ENCODE data around the gene ALPI.

ALPI gene

GRCh38 chr2:232459419-232460035 is 3.6 kb downstream of the ALPI start:
- TF ChIP-seq POLR2A (IDR thresholded peaks at IDR 0.05; ENCODE audit: low read depth, low read length) (no peak), TAF1 (IDR thresholded peaks at IDR 0.05; ENCODE audit: borderline replicate concordance, low read depth, low read length) (no peak), POLR2AphosphoS5 (IDR thresholded peaks at IDR 0.05; ENCODE audit: low read depth, low read length) (no peak)
- FAIRE-seq, result no peak

GRCh38 chr2:232460171-232460570 is 4.2 kb downstream of the ALPI start:
- no peak for DNase-seq (ENCODE audit: insufficient read length)
- TF ChIP-seq TAF1 (IDR thresholded peaks at IDR 0.05; ENCODE audit: borderline replicate concordance, low read depth, low read length) (no peak), POLR2A (IDR thresholded peaks at IDR 0.05; ENCODE audit: low read depth, low read length) (no peak), POLR2AphosphoS5 (IDR thresholded peaks at IDR 0.05; ENCODE audit: low read depth, low read length) (no peak)
- FAIRE-seq, result no peak

More at GRCh38 chr2:232459419-232460035, 3.6 kb downstream of the ALPI start:
- no peak for DNase-seq (ENCODE audit: insufficient read length)

- DNase-seq (ENCODE audit: insufficient read length), result no peak
Measured at GRCh38 chr2:232463701-232464543, 8.0 kb downstream of the ALPI start.

GRCh38 chr2:232464544-232464885 is 8.6 kb downstream of the ALPI start:
- DNase-seq (ENCODE audit: insufficient read length), result no peak
- FAIRE-seq, result no peak
- TF ChIP-seq TAF1 (IDR thresholded peaks at IDR 0.05; ENCODE audit: borderline replicate concordance, low read depth, low read length) (no peak), POLR2A (IDR thresholded peaks at IDR 0.05; ENCODE audit: low read depth, low read length) (no peak), POLR2AphosphoS5 (IDR thresholded peaks at IDR 0.05; ENCODE audit: low read depth, low read length) (no peak)

More at GRCh38 chr2:232463701-232464543, 8.0 kb downstream of the ALPI start:
- no peak for FAIRE-seq
- TF ChIP-seq TAF1 (IDR thresholded peaks at IDR 0.05; ENCODE audit: borderline replicate concordance, low read depth, low read length), result no peak
- TF ChIP-seq POLR2AphosphoS5 (IDR thresholded peaks at IDR 0.05; ENCODE audit: low read depth, low read length), result no peak
- no peak for TF ChIP-seq POLR2A (IDR thresholded peaks at IDR 0.05; ENCODE audit: low read depth, low read length)

- no peak for DNase-seq (ENCODE audit: insufficient read length)
- no peak for TF ChIP-seq POLR2AphosphoS5 (IDR thresholded peaks at IDR 0.05; ENCODE audit: low read depth, low read length)
- TF ChIP-seq POLR2A (IDR thresholded peaks at IDR 0.05; ENCODE audit: low read depth, low read length), result no peak
- no peak for TF ChIP-seq TAF1 (IDR thresholded peaks at IDR 0.05; ENCODE audit: borderline replicate concordance, low read depth, low read length)
- FAIRE-seq, result no peak
Measured at GRCh38 chr2:232465061-232465460, 9.1 kb downstream of the ALPI start.

GRCh38 chr2:232466221-232466620 is 10.3 kb downstream of the ALPI start:
- TF ChIP-seq POLR2A (IDR thresholded peaks at IDR 0.05; ENCODE audit: low read depth, low read length), result no peak
- TF ChIP-seq POLR2AphosphoS5 (IDR thresholded peaks at IDR 0.05; ENCODE audit: low read depth, low read length), result no peak
- no peak for TF ChIP-seq TAF1 (IDR thresholded peaks at IDR 0.05; ENCODE audit: borderline replicate concordance, low read depth, low read length)
- DNase-seq (ENCODE audit: insufficient read length) (no peak), FAIRE-seq (no peak)

- TF ChIP-seq TAF1 (IDR thresholded peaks at IDR 0.05; ENCODE audit: borderline replicate concordance, low read depth, low read length), result no peak
- no peak for TF ChIP-seq POLR2AphosphoS5 (IDR thresholded peaks at IDR 0.05; ENCODE audit: low read depth, low read length)
- TF ChIP-seq POLR2A (IDR thresholded peaks at IDR 0.05; ENCODE audit: low read depth, low read length), result no peak
- FAIRE-seq (no peak), DNase-seq (ENCODE audit: insufficient read length) (no peak)
Measured at GRCh38 chr2:232473467-232473890, 17.5 kb downstream of the ALPI start.

- FAIRE-seq (no peak), DNase-seq (ENCODE audit: insufficient read length) (peak; percentile 3)
- TF ChIP-seq TAF1 (IDR thresholded peaks at IDR 0.05; ENCODE audit: borderline replicate concordance, low read depth, low read length) (no peak), POLR2AphosphoS5 (IDR thresholded peaks at IDR 0.05; ENCODE audit: low read depth, low read length) (no peak), POLR2A (IDR thresholded peaks at IDR 0.05; ENCODE audit: low read depth, low read length) (no peak)
Measured at GRCh38 chr2:232476045-232476444, 20.1 kb downstream of the ALPI start.

GRCh38 chr2:232476791-232477190 is 20.8 kb downstream of the ALPI start:
- no peak for TF ChIP-seq TAF1 (IDR thresholded peaks at IDR 0.05; ENCODE audit: borderline replicate concordance, low read depth, low read length)
- TF ChIP-seq POLR2AphosphoS5 (IDR thresholded peaks at IDR 0.05; ENCODE audit: low read depth, low read length), result no peak
- TF ChIP-seq POLR2A (IDR thresholded peaks at IDR 0.05; ENCODE audit: low read depth, low read length), result no peak
- FAIRE-seq, result no peak
- no peak for DNase-seq (ENCODE audit: insufficient read length)

GRCh38 chr2:232477751-232478510 is 22.0 kb downstream of the ALPI start:
- DNase-seq (ENCODE audit: insufficient read length) (peak; percentile 12), FAIRE-seq (no peak)
- TF ChIP-seq POLR2AphosphoS5 (IDR thresholded peaks at IDR 0.05; ENCODE audit: low read depth, low read length) (no peak), TAF1 (IDR thresholded peaks at IDR 0.05; ENCODE audit: borderline replicate concordance, low read depth, low read length) (no peak), POLR2A (IDR thresholded peaks at IDR 0.05; ENCODE audit: low read depth, low read length) (no peak)
